Fibroblast of lung (primary cell): Measurements from ENCODE around the gene ZNF253. TPM values are rescaled to one million over a fixed set of nuclear protein-coding genes. Genes with fewer than 3 reads are reported as not detected.
"Not testable (repeated sequence)": the region's sequence is repeated elsewhere in the genome, so short reads cannot be mapped to it uniquely, and the experiment has no call there.

ENCODE experiments used
- DNase-seq, 2 donors: peaks; one replicate each; pipeline versions ENCODE4 v3.0.0 to v3.0.0-alpha.2; 2010; ENCODE audit warnings: low read depth in 2 of 2
- H2AFZ ChIP-seq: 2 replicates; pipeline ENCODE4 v1.5.1; 2012; ENCODE audit warnings: low read length, control low read depth, inconsistent platforms
- H3K27ac ChIP-seq: 2 replicates; pipeline ENCODE4 v1.5.1; 2011; ENCODE audit warnings: low read length, control low read depth; ENCODE audit not compliant: insufficient read depth
- H3K27me3 ChIP-seq: 2 replicates; pipeline ENCODE4 v1.5.1; 2011; ENCODE audit warnings: mild to moderate bottlenecking, low read length; ENCODE audit not compliant: control insufficient read depth, insufficient read depth
- H3K36me3 ChIP-seq: 2 replicates; pipeline ENCODE4 v1.5.1; 2011; ENCODE audit warnings: low read length; ENCODE audit not compliant: control insufficient read depth, insufficient read depth
- H3K4me1 ChIP-seq: 2 replicates; pipeline ENCODE4 v1.5.1; 2011; ENCODE audit warnings: low read length; ENCODE audit not compliant: control insufficient read depth, insufficient read depth; ENCODE audit errors: extremely low read depth
- H3K4me2 ChIP-seq: 2 replicates; pipeline ENCODE4 v1.5.1; 2011; ENCODE audit warnings: low read length, control low read depth; ENCODE audit not compliant: insufficient read depth; ENCODE audit errors: extremely low read depth
- H3K4me3 ChIP-seq, 4 experiments: fragments of 200-600 bp in 1 of 4; sonication (generic) in 1 of 4; replicated peaks in 1 of 4; 2 replicates each; pipeline ENCODE4 v1.5.1; 2011 to 2016; ENCODE audit warnings: low read length in 4 of 4, low read depth in 3 of 4, mild to moderate bottlenecking in 3 of 4, control low read depth in 2 of 4, inconsistent platforms in 1 of 4, mixed read lengths in 1 of 4; ENCODE audit not compliant: insufficient read depth in 1 of 4; ENCODE audit errors: control extremely low read depth in 1 of 4
- H3K79me2 ChIP-seq: 2 replicates; pipeline ENCODE4 v1.5.1; 2012; ENCODE audit warnings: mild to moderate bottlenecking, low read length, inconsistent platforms; ENCODE audit not compliant: control insufficient read depth, insufficient read depth
- H3K9ac ChIP-seq: 2 replicates; pipeline ENCODE4 v1.5.1; 2011; ENCODE audit warnings: mild to moderate bottlenecking, low read length, control low read depth; ENCODE audit not compliant: insufficient read depth
- H3K9me3 ChIP-seq: 2 replicates; pipeline ENCODE4 v1.5.1; 2012; ENCODE audit warnings: low read depth, low read length; ENCODE audit not compliant: control insufficient read depth, insufficient read depth
- H4K20me1 ChIP-seq: 2 replicates; pipeline ENCODE4 v1.5.1; 2011; ENCODE audit warnings: low read length; ENCODE audit not compliant: control insufficient read depth, insufficient read depth; ENCODE audit errors: extremely low read depth
- CTCF ChIP-seq, 2 donors: IDR thresholded peaks in 1 of 2; conservative IDR thresholded peaks in 1 of 2; 1 replicate in 1 of 2; 2 replicates in 1 of 2; pipeline ENCODE4 v1.5.1; 2011 to 2012; ENCODE audit warnings: low read length in 2 of 2, control low read depth in 1 of 2, inconsistent platforms in 1 of 2, low read depth in 1 of 2, mild to moderate bottlenecking in 1 of 2
- EZH2 ChIP-seq: IDR thresholded peaks from 2 replicates; pipeline ENCODE4 v1.5.1; 2012; ENCODE audit warnings: low read length, control low read depth, mild to moderate bottlenecking; ENCODE audit errors: missing control alignments
- polyA plus RNA-seq, 2 donors: library from polyadenylated mRNA; depleted of rRNA in 1 of 2; stranded (reverse) in 1 of 2; unstranded in 1 of 2; fragments of >200 nt; gene quantifications; 2 replicates each; pipeline ENCODE4 v1.2.1, GENCODE V29; 2011 to 2012; ENCODE audit warnings: missing spikeins in 1 of 2
- total RNA-seq: library from RNA; depleted of rRNA; stranded (reverse); fragments of >200 nt; gene quantifications from 2 replicates; pipeline ENCODE4 v1.2.1, GENCODE V29; 2014

Gene ZNF253
- total and polyA plus RNA-seq, 2 donors (not counting 1 experiment from before 2014, with no cell fraction given), result 3.2 to 5.6 TPM

- Histone ChIP-seq H3K9me3 (no peaks in the 10 kb centered on the region), H3K4me3 (no peak overlapping the region), H3K36me3 (no peaks in the 10 kb centered on the region), H3K27ac (no peak overlapping the region), H3K4me2 (no peak overlapping the region), H4K20me1 (no peaks in the 10 kb centered on the region), H2AFZ (no peak overlapping the region), H3K27me3 (no peaks in the 10 kb centered on the region), H3K79me2 (no peaks in the 10 kb centered on the region), H3K9ac (no peak overlapping the region), H3K4me1 (no peaks in the 10 kb centered on the region)
- no peak for DNase-seq
- TF ChIP-seq CTCF (conservative IDR thresholded peaks at IDR 0.05 in 1 of 2, IDR thresholded peaks at IDR 0.05 in 1 of 2; ENCODE audit: low read depth in 1 of 2, low read length in 2 of 2) (no peak), EZH2 (no peak)
These were observed 18.9 kb downstream of the ZNF253 start for GRCh38 chr19:19884583-19884982.

GRCh38 chr19:19892055-19892941 is 26.6 kb downstream of the ZNF253 start:
- not testable (repeated sequence) for H2AFZ ChIP-seq, H3K36me3 ChIP-seq, H3K4me2 ChIP-seq, H3K4me3 ChIP-seq, H3K79me2 ChIP-seq, H3K9me3 ChIP-seq, H3K4me1 ChIP-seq, DNase-seq, H3K9ac ChIP-seq, H4K20me1 ChIP-seq, H3K27me3 ChIP-seq, H3K27ac ChIP-seq

GRCh38 chr19:19900139-19900728 is 34.6 kb downstream of the ZNF253 start:
- no peaks in the 10 kb centered on the region for H3K4me1 ChIP-seq
- H3K36me3 ChIP-seq, result no peaks in the 10 kb centered on the region
- no peak for TF ChIP-seq CTCF (conservative IDR thresholded peaks at IDR 0.05 in 1 of 2, IDR thresholded peaks at IDR 0.05 in 1 of 2; ENCODE audit: low read depth in 1 of 2, low read length in 2 of 2)
- TF ChIP-seq EZH2, result no peak
- peak overlapping the region; percentile 71 for H3K27ac ChIP-seq
- H3K9me3 ChIP-seq, result no peaks in the 10 kb centered on the region
- peak overlapping the region; percentile 51 to 90 (median 69) for H3K4me3 ChIP-seq
- H4K20me1 ChIP-seq, result no peaks in the 10 kb centered on the region
- peak overlapping the region; percentile 39 for H2AFZ ChIP-seq
- DNase-seq, result peak; percentile 89 to 91
- H3K4me2 ChIP-seq, result peak overlapping the region; percentile 53
- H3K27me3 ChIP-seq, result no peaks in the 10 kb centered on the region
- H3K79me2 ChIP-seq, result peaks cover 6% of the 10 kb centered on the region
- H3K9ac ChIP-seq, result peak overlapping the region; percentile 11
